ENCODE measurements around the gene CARD14.
"Not testable (repeated sequence)": the region's sequence is repeated elsewhere in the genome, so short reads cannot be mapped to it uniquely, and the experiment has no call there.

CARD14 gene

GRCh38 chr17:80151333-80151732, 18.5 kb upstream of the CARD14 start:
- no peak for DNase-seq (ENCODE audit: low read depth)

- DNase-seq (ENCODE audit: low read depth): no peak
These were observed 17.6 kb upstream of the CARD14 start for GRCh38 chr17:80152081-80152702.

GRCh38 chr17:80153004-80153403, 16.8 kb upstream of the CARD14 start:
- DNase-seq (ENCODE audit: low read depth): no peak

- no peak for DNase-seq (ENCODE audit: low read depth)
These were observed 15.7 kb upstream of the CARD14 start for GRCh38 chr17:80154166-80154565.

GRCh38 chr17:80155600-80155999, 14.2 kb upstream of the CARD14 start:
- DNase-seq (ENCODE audit: low read depth): not testable (repeated sequence)

- no peak for DNase-seq (ENCODE audit: low read depth)
These were observed 11.0 kb upstream of the CARD14 start for GRCh38 chr17:80158846-80159245.

- DNase-seq (ENCODE audit: low read depth): no peak
These were observed 9.3 kb upstream of the CARD14 start for GRCh38 chr17:80160536-80160935.

- DNase-seq (ENCODE audit: low read depth): no peak
These were observed 6.5 kb upstream of the CARD14 start for GRCh38 chr17:80163336-80163735.

- no peak for DNase-seq (ENCODE audit: low read depth)
These were observed 5.6 kb upstream of the CARD14 start for GRCh38 chr17:80164185-80164584.

GRCh38 chr17:80166446-80166845, 3.4 kb upstream of the CARD14 start:
- no peak for DNase-seq (ENCODE audit: low read depth)

GRCh38 chr17:80168371-80168770, 1.5 kb upstream of the CARD14 start:
- DNase-seq (ENCODE audit: low read depth): no peak

- no peak for DNase-seq (ENCODE audit: low read depth)
These were observed 723 bp upstream of the CARD14 start for GRCh38 chr17:80169107-80169506.

GRCh38 chr17:80171681-80172080, 1.9 kb downstream of the CARD14 start:
- DNase-seq (ENCODE audit: low read depth): no peak

- no peak for DNase-seq (ENCODE audit: low read depth)
These were observed 3.3 kb downstream of the CARD14 start for GRCh38 chr17:80173126-80173525.

- no peak for DNase-seq (ENCODE audit: low read depth)
These were observed 4.1 kb downstream of the CARD14 start for GRCh38 chr17:80173916-80174315.

GRCh38 chr17:80176757-80177156, 6.9 kb downstream of the CARD14 start:
- no peak for DNase-seq (ENCODE audit: low read depth)

GRCh38 chr17:80177986-80178595, 8.3 kb downstream of the CARD14 start:
- no peak for DNase-seq (ENCODE audit: low read depth)

- DNase-seq (ENCODE audit: low read depth): no peak
These were observed 10.4 kb downstream of the CARD14 start for GRCh38 chr17:80180192-80180591.

GRCh38 chr17:80181431-80181830, 11.6 kb downstream of the CARD14 start:
- DNase-seq (ENCODE audit: low read depth): no peak

GRCh38 chr17:80182118-80182844, 12.5 kb downstream of the CARD14 start:
- DNase-seq (ENCODE audit: low read depth): no peak

- DNase-seq (ENCODE audit: low read depth): no peak
These were observed 13.0 kb downstream of the CARD14 start for GRCh38 chr17:80182845-80183223.

GRCh38 chr17:80183581-80184422, 14.0 kb downstream of the CARD14 start:
- no peak for DNase-seq (ENCODE audit: low read depth)

- no peak for DNase-seq (ENCODE audit: low read depth)
These were observed 14.5 kb downstream of the CARD14 start for GRCh38 chr17:80184423-80184714.
